H1 (cell line): ENCODE measurements around the gene YWHAG. TPM values are rescaled to one million over a fixed set of nuclear protein-coding genes. Genes with fewer than 3 reads are reported as not detected.

ENCODE experiments used
- BACH1 ChIP-seq: IDR thresholded peaks from 2 replicates; pipeline ENCODE4 v1.6.1; 2012; ENCODE audit warnings: low read length, improper control_type of control experiment
- BRCA1 ChIP-seq: IDR thresholded peaks from 2 replicates; pipeline ENCODE4 v1.6.1; 2012; ENCODE audit warnings: low read depth, low read length, improper control_type of control experiment
- CREB1 ChIP-seq: IDR thresholded peaks from 2 replicates; pipeline ENCODE4 v1.6.1; 2012; ENCODE audit warnings: inconsistent platforms
- E2F6 ChIP-seq: IDR thresholded peaks from 2 replicates; pipeline ENCODE4 v1.6.1; 2012; ENCODE audit warnings: inconsistent platforms
- EGR1 ChIP-seq: IDR thresholded peaks from 2 replicates; pipeline ENCODE4 v1.6.1; 2011; ENCODE audit warnings: low read depth, low read length, borderline replicate concordance
- EP300 ChIP-seq, 2 experiments: IDR thresholded peaks; 1 replicate in 1 of 2; 2 replicates in 1 of 2; pipeline ENCODE4 v1.6.1; 2011 to 2012; ENCODE audit warnings: low read depth in 2 of 2, low read length in 2 of 2, mild to moderate bottlenecking in 2 of 2, borderline replicate concordance in 1 of 2, inconsistent platforms in 1 of 2, moderate library complexity in 1 of 2
- EZH2 ChIP-seq: fragments of 200-600 bp; sonication (generic); IDR thresholded peaks from 2 replicates; pipeline ENCODE4 v1.7.1; 2012; ENCODE audit warnings: low read depth, mild to moderate bottlenecking, moderate library complexity, low read length, inconsistent platforms; ENCODE audit not compliant: severe bottlenecking
- GABPA ChIP-seq: IDR thresholded peaks from 2 replicates; pipeline ENCODE4 v1.6.1; 2011; ENCODE audit warnings: mild to moderate bottlenecking, low read length, moderate library complexity, borderline replicate concordance; ENCODE audit not compliant: insufficient read depth
- KDM4A ChIP-seq: IDR thresholded peaks from one replicate; pipeline ENCODE4 v1.7.1; 2012; ENCODE audit warnings: low read depth, mild to moderate bottlenecking, moderate library complexity, low read length, inconsistent platforms; ENCODE audit not compliant: severe bottlenecking
- MAFK ChIP-seq: IDR thresholded peaks from 2 replicates; pipeline ENCODE4 v1.6.1; 2012; ENCODE audit warnings: low read depth, mild to moderate bottlenecking, improper control_type of control experiment, low read length
- PHF8 ChIP-seq: fragments of 200-600 bp; sonication (generic); conservative IDR thresholded peaks from 2 replicates; pipeline ENCODE4 v1.7.1; 2012; ENCODE audit warnings: low read depth, mild to moderate bottlenecking, inconsistent platforms, low read length, moderate library complexity
- POLR2AphosphoS5 ChIP-seq: IDR thresholded peaks from 2 replicates; pipeline ENCODE4 v1.6.1; 2011; ENCODE audit warnings: low read depth, low read length
- RFX5 ChIP-seq: IDR thresholded peaks from 2 replicates; pipeline ENCODE4 v1.6.1; 2011; ENCODE audit warnings: low read depth, low read length, improper control_type of control experiment, borderline replicate concordance
- RXRA ChIP-seq: IDR thresholded peaks from 2 replicates; pipeline ENCODE4 v1.6.1; 2011; ENCODE audit warnings: low read depth, mild to moderate bottlenecking, low read length, moderate library complexity; ENCODE audit not compliant: insufficient read depth
- SAP30 ChIP-seq: fragments of 300-600 bp; sonication (generic); IDR thresholded peaks from 2 replicates; pipeline ENCODE4 v1.7.1; 2012; ENCODE audit warnings: low read length, moderate library complexity, mild to moderate bottlenecking, inconsistent platforms; ENCODE audit not compliant: insufficient read depth, insufficient replicate concordance
- SIN3A ChIP-seq, 2 experiments: IDR thresholded peaks in 1 of 2; conservative IDR thresholded peaks in 1 of 2; 2 replicates each; pipeline ENCODE4 v1.6.1; 2011 to 2012; ENCODE audit warnings: low read length in 2 of 2, improper control_type of control experiment in 1 of 2, low read depth in 1 of 2, mild to moderate bottlenecking in 1 of 2
- SIRT6 ChIP-seq: IDR thresholded peaks from one replicate; pipeline ENCODE4 v1.7.1; 2012; ENCODE audit warnings: low read length, inconsistent platforms
- SP4 ChIP-seq: IDR thresholded peaks from 2 replicates; pipeline ENCODE4 v1.6.1; 2012; ENCODE audit warnings: low read length, inconsistent platforms
- TCF12 ChIP-seq: IDR thresholded peaks from 2 replicates; pipeline ENCODE4 v1.6.1; 2011; ENCODE audit warnings: low read depth, mild to moderate bottlenecking, low read length
- YY1 ChIP-seq: IDR thresholded peaks from 2 replicates; pipeline ENCODE4 v1.6.1; 2011; ENCODE audit warnings: low read depth, mild to moderate bottlenecking, low read length
- polyA plus RNA-seq, 7 experiments: library from polyadenylated mRNA; depleted of rRNA in 3 of 7; stranded (reverse) in 5 of 7; unstranded in 2 of 7; fragments of >200 nt in 5 of 7; fragments of 200-250 nt in 2 of 7; gene quantifications; 1 replicate in 5 of 7; 2 replicates in 1 of 7; 4 replicates in 1 of 7; pipeline versions ENCODE4 v1.2.1 to v1.2.3, GENCODE V29; 2011 to 2013; ENCODE audit warnings: missing spikeins in 2 of 7, mixed read lengths in 2 of 7
- total RNA-seq: library from RNA; stranded (reverse); fragmentation: NEBNext Ultra II Directional; extraction: Animal tissue kit (Norgen Biotek cat#: 25700); gene quantifications from 2 replicates; pipeline ENCODE4 v1.2.1, GENCODE V29; 2021
- TF ChIP-seq, protein P1 (sequence below): IDR thresholded peaks from 2 replicates; pipeline ENCODE4 v1.6.1; 2012; ENCODE audit warnings: inconsistent platforms
- TF ChIP-seq, protein P2 (sequence below): IDR thresholded peaks from 2 replicates; pipeline ENCODE4 v1.6.1; 2011; ENCODE audit warnings: low read length, improper control_type of control experiment

Gene YWHAG
- total and polyA plus RNA-seq, 2 of the 8 experiments (the other 6 are each of a cell fraction or from before 2014, with no cell fraction given) = 57.2 to 241 TPM

- 0 out of 2 replicates have a peak, but pooled peaks have one; percentile 25 for TF ChIP-seq YY1
- no peak for TF ChIP-seq GABPA
- no peak for TF ChIP-seq BRCA1
- 0 out of 4 replicates have a peak, but pooled peaks of 1 of the 2 experiments have one; percentile 20 for TF ChIP-seq SIN3A (conservative IDR thresholded peaks at IDR 0.05 in 1 of 2, IDR thresholded peaks at IDR 0.05 in 1 of 2; ENCODE audit: low read depth in 1 of 2, low read length in 2 of 2)
- TF ChIP-seq KDM4A = peak; percentile 61
- TF ChIP-seq MAFK = no peak
- TF ChIP-seq EP300 (IDR thresholded peaks at IDR 0.05; ENCODE audit: borderline replicate concordance in 1 of 2, low read depth in 2 of 2, low read length in 2 of 2) = peak in 1 of 2 experiments; percentile 4; a peak in 1 of 3 replicates
- TF ChIP-seq, protein P1, sequence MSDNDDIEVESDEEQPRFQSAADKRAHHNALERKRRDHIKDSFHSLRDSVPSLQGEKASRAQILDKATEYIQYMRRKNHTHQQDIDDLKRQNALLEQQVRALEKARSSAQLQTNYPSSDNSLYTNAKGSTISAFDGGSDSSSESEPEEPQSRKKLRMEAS = peak; percentile 28; the same call in 1 of the 2 replicates
- TF ChIP-seq SAP30 = no peak
- TF ChIP-seq EGR1 = 0 out of 2 replicates have a peak, but pooled peaks have one; percentile 20
- peak; percentile 71 for TF ChIP-seq POLR2AphosphoS5
- no peak for TF ChIP-seq TCF12
- TF ChIP-seq, protein P2, sequence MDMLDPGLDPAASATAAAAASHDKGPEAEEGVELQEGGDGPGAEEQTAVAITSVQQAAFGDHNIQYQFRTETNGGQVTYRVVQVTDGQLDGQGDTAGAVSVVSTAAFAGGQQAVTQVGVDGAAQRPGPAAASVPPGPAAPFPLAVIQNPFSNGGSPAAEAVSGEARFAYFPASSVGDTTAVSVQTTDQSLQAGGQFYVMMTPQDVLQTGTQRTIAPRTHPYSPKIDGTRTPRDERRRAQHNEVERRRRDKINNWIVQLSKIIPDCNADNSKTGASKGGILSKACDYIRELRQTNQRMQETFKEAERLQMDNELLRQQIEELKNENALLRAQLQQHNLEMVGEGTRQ = no peak
- peak; percentile 98 for TF ChIP-seq RFX5
- TF ChIP-seq RXRA = no peak
- TF ChIP-seq SIRT6 = no peak
- TF ChIP-seq SP4 = no peak
- peak; percentile 77 for TF ChIP-seq PHF8
- peak; percentile 58 for TF ChIP-seq CREB1
- no peak for TF ChIP-seq EZH2
- no peak for TF ChIP-seq BACH1
- TF ChIP-seq E2F6 = peak; percentile 43
These were observed 40.9 kb downstream of the YWHAG start (continued) for GRCh38 chr7:76317782-76318487.
